GM12892 (cell line): Measurements from ENCODE around the gene NFE2L2.

Source experiments
- POLR2A ChIP-seq: IDR thresholded peaks from 2 replicates; pipeline ENCODE4 v1.6.1; 2011; ENCODE audit warnings: low read depth, low read length, control low read depth
- POLR2AphosphoS5 ChIP-seq: IDR thresholded peaks from 2 replicates; pipeline ENCODE4 v1.6.1; 2011; ENCODE audit warnings: low read depth, low read length, control low read depth
- TAF1 ChIP-seq: IDR thresholded peaks from 2 replicates; pipeline ENCODE4 v1.6.1; 2011; ENCODE audit warnings: low read depth, mild to moderate bottlenecking, control low read depth, low read length, borderline replicate concordance

DNA sequence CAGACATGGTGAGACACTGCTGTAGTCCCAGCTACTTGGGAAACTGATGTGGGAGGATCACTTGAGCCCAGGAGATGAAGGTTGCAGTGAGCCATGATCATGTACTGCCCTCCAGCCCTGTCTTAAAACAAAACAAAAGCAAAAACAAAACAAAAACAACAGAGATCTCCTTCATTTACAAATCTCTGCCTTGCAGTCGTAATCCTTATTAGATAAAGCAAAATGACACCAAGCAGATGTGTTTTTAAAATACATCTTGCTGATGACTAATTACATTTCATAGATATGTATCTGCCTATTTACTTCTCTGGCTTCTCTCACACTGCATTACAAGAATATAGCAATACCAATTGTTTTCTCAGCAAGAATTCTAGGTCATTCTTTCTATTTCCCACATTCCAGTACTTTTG lies 22.8 kb downstream of the NFE2L2 start:
- no peak for TF ChIP-seq POLR2A
- no peak for TF ChIP-seq POLR2AphosphoS5
- TF ChIP-seq TAF1: no peak
